Subcutaneous adipose tissue (tissue), 4 donors: ENCODE data around the gene CTDSPL. TPM values are rescaled to one million over a fixed set of nuclear protein-coding genes. Genes with fewer than 3 reads are reported as not detected.

Experiments
- CTCF ChIP-seq: fragments of 450-650 bp; IDR thresholded peaks from one replicate; pipeline ENCODE4 v1.5.1; 2016; ENCODE audit warnings: low read depth, mild to moderate bottlenecking, control low read depth, antibody characterized with exemption, moderate library complexity
- total RNA-seq, 4 donors: library from RNA; depleted of rRNA; stranded (reverse); fragments of >200 nt; gene quantifications; one replicate each; pipeline ENCODE4 v1.1.0, GENCODE V29; 2016

CTDSPL gene
- 10 to 100 TPM; 29.0 to 34.8 (median 30.1) TPM for total RNA-seq

- no peak for TF ChIP-seq CTCF
Observed at GRCh38 chr3:37861620-37862041, at the start of gene CTDSPL. Gene CTDSPL, plus strand, starts transcription at chr3:37861880. Its CDS starts 320 bp downstream, at chr3:37862200.

- no peak for TF ChIP-seq CTCF
Observed at GRCh38 chr3:37812499-37812896, 49.2 kb upstream of the CTDSPL start.

- TF ChIP-seq CTCF = no peak
Observed at GRCh38 chr3:37813403-37813802, 48.3 kb upstream of the CTDSPL start.

- TF ChIP-seq CTCF = no peak
Observed at GRCh38 chr3:37814547-37814946, 47.1 kb upstream of the CTDSPL start.

- TF ChIP-seq CTCF = no peak
Observed at GRCh38 chr3:37816271-37816670, 45.4 kb upstream of the CTDSPL start.

GRCh38 chr3:37819591-37819990 lies 42.1 kb upstream of the CTDSPL start:
- no peak for TF ChIP-seq CTCF

GRCh38 chr3:37820286-37820685 lies 41.4 kb upstream of the CTDSPL start:
- TF ChIP-seq CTCF = no peak

GRCh38 chr3:37823189-37823588 lies 38.5 kb upstream of the CTDSPL start:
- TF ChIP-seq CTCF = no peak
